ENCODE results near the gene FAM20B. TPM values are rescaled to one million over a fixed set of nuclear protein-coding genes. Genes with fewer than 3 reads are reported as not detected.

FAM20B gene
- total and polyA plus RNA-seq, 2 of the 13 experiments (the other 11 are each of a cell fraction or from before 2014, with no cell fraction given), result 13.8 to 26.9 TPM

- WGBS (ENCODE audit: low lambda C conversion rate), result 99% methylated on average over 3 of the region's 3 CpGs
- no TSS peak for BruUV-seq (replicated peaks)
- TF ChIP-seq ZNF564 (CRISPR knock-in tag; IDR thresholded peaks at IDR 0.05) (no peak), HNRNPH1 (optimal IDR thresholded peaks at IDR 0.05; ENCODE audit: low read depth, low read length) (no peak), ELF1 (CRISPR knock-in tag; IDR thresholded peaks at IDR 0.05) (no peak), ZBTB42 (CRISPR knock-in tag; IDR thresholded peaks at IDR 0.05) (no peak), TARDBP (CRISPR knock-in tag; IDR thresholded peaks at IDR 0.05) (no peak), PHF5A (CRISPR knock-in tag; IDR thresholded peaks at IDR 0.05; ENCODE audit: low read depth, unreplicated experiment) (no peak), ZNF382 (CRISPR knock-in tag; IDR thresholded peaks at IDR 0.05; ENCODE audit: borderline replicate concordance) (no peak), KDM2A (CRISPR knock-in tag; IDR thresholded peaks at IDR 0.05; ENCODE audit: borderline replicate concordance, low read depth) (no peak), MAFK (conservative IDR thresholded peaks at IDR 0.05 in 1 of 2, IDR thresholded peaks at IDR 0.05 in 1 of 2; ENCODE audit: low read length in 2 of 2) (no peak), ZNF326 (CRISPR knock-in tag; IDR thresholded peaks at IDR 0.05; ENCODE audit: borderline replicate concordance) (no peak), SOX5 (CRISPR knock-in tag; IDR thresholded peaks at IDR 0.05; ENCODE audit: borderline replicate concordance) (no peak)
- TF ChIP-seq, protein P1, sequence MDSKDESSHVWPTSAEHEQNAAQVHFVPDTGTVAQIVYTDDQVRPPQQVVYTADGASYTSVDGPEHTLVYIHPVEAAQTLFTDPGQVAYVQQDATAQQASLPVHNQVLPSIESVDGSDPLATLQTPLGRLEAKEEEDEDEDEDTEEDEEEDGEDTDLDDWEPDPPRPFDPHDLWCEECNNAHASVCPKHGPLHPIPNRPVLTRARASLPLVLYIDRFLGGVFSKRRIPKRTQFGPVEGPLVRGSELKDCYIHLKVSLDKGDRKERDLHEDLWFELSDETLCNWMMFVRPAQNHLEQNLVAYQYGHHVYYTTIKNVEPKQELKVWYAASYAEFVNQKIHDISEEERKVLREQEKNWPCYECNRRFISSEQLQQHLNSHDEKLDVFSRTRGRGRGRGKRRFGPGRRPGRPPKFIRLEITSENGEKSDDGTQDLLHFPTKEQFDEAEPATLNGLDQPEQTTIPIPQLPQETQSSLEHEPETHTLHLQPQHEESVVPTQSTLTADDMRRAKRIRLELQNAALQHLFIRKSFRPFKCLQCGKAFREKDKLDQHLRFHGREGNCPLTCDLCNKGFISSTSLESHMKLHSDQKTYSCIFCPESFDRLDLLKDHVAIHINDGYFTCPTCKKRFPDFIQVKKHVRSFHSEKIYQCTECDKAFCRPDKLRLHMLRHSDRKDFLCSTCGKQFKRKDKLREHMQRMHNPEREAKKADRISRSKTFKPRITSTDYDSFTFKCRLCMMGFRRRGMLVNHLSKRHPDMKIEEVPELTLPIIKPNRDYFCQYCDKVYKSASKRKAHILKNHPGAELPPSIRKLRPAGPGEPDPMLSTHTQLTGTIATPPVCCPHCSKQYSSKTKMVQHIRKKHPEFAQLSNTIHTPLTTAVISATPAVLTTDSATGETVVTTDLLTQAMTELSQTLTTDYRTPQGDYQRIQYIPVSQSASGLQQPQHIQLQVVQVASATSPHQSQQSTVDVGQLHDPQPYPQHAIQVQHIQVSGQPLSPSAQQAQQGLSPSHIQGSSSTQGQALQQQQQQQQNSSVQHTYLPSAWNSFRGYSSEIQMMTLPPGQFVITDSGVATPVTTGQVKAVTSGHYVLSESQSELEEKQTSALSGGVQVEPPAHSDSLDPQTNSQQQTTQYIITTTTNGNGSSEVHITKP (CRISPR knock-in tag; IDR thresholded peaks at IDR 0.05; ENCODE audit: low read depth), result no peak
- TF ChIP-seq, protein P2, sequence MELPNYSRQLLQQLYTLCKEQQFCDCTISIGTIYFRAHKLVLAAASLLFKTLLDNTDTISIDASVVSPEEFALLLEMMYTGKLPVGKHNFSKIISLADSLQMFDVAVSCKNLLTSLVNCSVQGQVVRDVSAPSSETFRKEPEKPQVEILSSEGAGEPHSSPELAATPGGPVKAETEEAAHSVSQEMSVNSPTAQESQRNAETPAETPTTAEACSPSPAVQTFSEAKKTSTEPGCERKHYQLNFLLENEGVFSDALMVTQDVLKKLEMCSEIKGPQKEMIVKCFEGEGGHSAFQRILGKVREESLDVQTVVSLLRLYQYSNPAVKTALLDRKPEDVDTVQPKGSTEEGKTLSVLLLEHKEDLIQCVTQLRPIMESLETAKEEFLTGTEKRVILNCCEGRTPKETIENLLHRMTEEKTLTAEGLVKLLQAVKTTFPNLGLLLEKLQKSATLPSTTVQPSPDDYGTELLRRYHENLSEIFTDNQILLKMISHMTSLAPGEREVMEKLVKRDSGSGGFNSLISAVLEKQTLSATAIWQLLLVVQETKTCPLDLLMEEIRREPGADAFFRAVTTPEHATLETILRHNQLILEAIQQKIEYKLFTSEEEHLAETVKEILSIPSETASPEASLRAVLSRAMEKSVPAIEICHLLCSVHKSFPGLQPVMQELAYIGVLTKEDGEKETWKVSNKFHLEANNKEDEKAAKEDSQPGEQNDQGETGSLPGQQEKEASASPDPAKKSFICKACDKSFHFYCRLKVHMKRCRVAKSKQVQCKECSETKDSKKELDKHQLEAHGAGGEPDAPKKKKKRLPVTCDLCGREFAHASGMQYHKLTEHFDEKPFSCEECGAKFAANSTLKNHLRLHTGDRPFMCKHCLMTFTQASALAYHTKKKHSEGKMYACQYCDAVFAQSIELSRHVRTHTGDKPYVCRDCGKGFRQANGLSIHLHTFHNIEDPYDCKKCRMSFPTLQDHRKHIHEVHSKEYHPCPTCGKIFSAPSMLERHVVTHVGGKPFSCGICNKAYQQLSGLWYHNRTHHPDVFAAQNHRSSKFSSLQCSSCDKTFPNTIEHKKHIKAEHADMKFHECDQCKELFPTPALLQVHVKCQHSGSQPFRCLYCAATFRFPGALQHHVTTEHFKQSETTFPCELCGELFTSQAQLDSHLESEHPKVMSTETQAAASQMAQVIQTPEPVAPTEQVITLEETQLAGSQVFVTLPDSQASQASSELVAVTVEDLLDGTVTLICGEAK (IDR thresholded peaks at IDR 0.05), result no peak
- TF ChIP-seq, protein P2 (CRISPR knock-in tag; IDR thresholded peaks at IDR 0.05), result no peak
Measured at GRCh38 chr1:179095924-179096323, 70.2 kb downstream of the FAM20B start.

More at GRCh38 chr1:179095924-179096323, 70.2 kb downstream of the FAM20B start:
- Histone ChIP-seq H3K4me3 (replicated peaks in 1 of 3; ENCODE audit: insufficient read depth in 1 of 3, low read depth in 2 of 3, low read length in 3 of 3) (no peak overlapping the region), H3K36me3 (replicated peaks in 1 of 2; ENCODE audit: control insufficient read depth in 1 of 2, insufficient read depth in 2 of 2, low read length in 2 of 2) (peaks cover 20 to 43% of the 10 kb centered on the region in 2 experiments), H4K20me1 (ENCODE audit: insufficient read depth, low read length) (no peaks in the 10 kb centered on the region), H3K27ac (ENCODE audit: extremely low read length, insufficient read depth, low read length) (no peak overlapping the region), H2AFZ (ENCODE audit: low read length) (no peak overlapping the region), H3K27me3 (ENCODE audit: control insufficient read depth in 1 of 2, insufficient read depth in 2 of 2, low read length in 2 of 2) (no peaks in the 10 kb centered on the region), H3K4me1 (ENCODE audit: insufficient read depth, low read length) (peaks cover 36% of the 10 kb centered on the region), H3K4me2 (ENCODE audit: low read depth, low read length) (no peak overlapping the region), H3K9ac (ENCODE audit: insufficient read depth, low read depth, low read length) (no peak overlapping the region), H3K9me3 (ENCODE audit: low read length) (no peaks in the 10 kb centered on the region), H3K79me2 (ENCODE audit: insufficient read depth, low read length) (no peaks in the 10 kb centered on the region)
- FAIRE-seq (no peak), ATAC-seq (no peak), DNase-seq (ENCODE audit: low spot score) (no peak)
- intact Hi-C loops (cut with micrococcal nuclease; ENCODE audit: unreplicated experiment), result no loop called here
- ChIA-PET POLR2A (no interaction called here), CTCF (ENCODE audit: low intra/inter-chr PET ratio, low total read pairs) (no interaction called here)
- in situ Hi-C loops (cut with HindIII; ENCODE audit: extremely low pct_ligation_motif_present, low pct_unique_long_range_greater_than_20kb), result no loop called here
